Endothelial cell of umbilical vein (primary cell): ENCODE measurements around the gene TXN2.

Experiments used
- EZH2 ChIP-seq: IDR thresholded peaks from 2 replicates; pipeline ENCODE4 v1.6.1; 2012; ENCODE audit warnings: borderline replicate concordance, low read depth, mild to moderate bottlenecking, moderate library complexity, low read length, inconsistent platforms; ENCODE audit not compliant: severe bottlenecking
- FOS ChIP-seq: IDR thresholded peaks from 2 replicates; pipeline ENCODE4 v1.6.1; 2011; ENCODE audit warnings: mild to moderate bottlenecking, low read length, moderate library complexity, borderline replicate concordance; ENCODE audit not compliant: insufficient read depth
- GATA2 ChIP-seq: IDR thresholded peaks from 2 replicates; pipeline ENCODE4 v1.7.0; 2011; ENCODE audit warnings: low read depth, mild to moderate bottlenecking, moderate library complexity, mixed read lengths, low read length; ENCODE audit not compliant: insufficient read length, insufficient read depth
- JUN ChIP-seq: IDR thresholded peaks from 2 replicates; pipeline ENCODE4 v1.6.1; 2011; ENCODE audit warnings: borderline replicate concordance, low read depth; ENCODE audit not compliant: insufficient read length, insufficient read depth
- MYC ChIP-seq: IDR thresholded peaks from one replicate; pipeline ENCODE4 v1.6.1; 2011; ENCODE audit warnings: mild to moderate bottlenecking, low read depth, low read length
- POLR2A ChIP-seq: IDR thresholded peaks from 2 replicates; pipeline ENCODE4 v1.6.1; 2012; ENCODE audit warnings: low read depth, mild to moderate bottlenecking, control low read depth, low read length
- POLR2AphosphoS5 ChIP-seq: IDR thresholded peaks from 2 replicates; pipeline ENCODE4 v1.6.1; 2012; ENCODE audit warnings: low read depth, mild to moderate bottlenecking, control low read depth, low read length, moderate library complexity; ENCODE audit not compliant: insufficient read depth
- TF ChIP-seq, protein P1 (sequence below): IDR thresholded peaks from 2 replicates; pipeline ENCODE4 v1.6.1; 2011; ENCODE audit not compliant: insufficient read depth, insufficient read length
- TF ChIP-seq, protein P2 (sequence below), 2 donors: IDR thresholded peaks; 1 replicate in 1 of 2; 2 replicates in 1 of 2; pipeline ENCODE4 v1.5.1; 2011; ENCODE audit warnings: low read length in 2 of 2, mild to moderate bottlenecking in 2 of 2, moderate library complexity in 2 of 2, control low read depth in 1 of 2, inconsistent platforms in 1 of 2, low read depth in 1 of 2; ENCODE audit not compliant: insufficient read depth in 1 of 2; ENCODE audit errors: extremely low read depth in 1 of 2

DNA sequence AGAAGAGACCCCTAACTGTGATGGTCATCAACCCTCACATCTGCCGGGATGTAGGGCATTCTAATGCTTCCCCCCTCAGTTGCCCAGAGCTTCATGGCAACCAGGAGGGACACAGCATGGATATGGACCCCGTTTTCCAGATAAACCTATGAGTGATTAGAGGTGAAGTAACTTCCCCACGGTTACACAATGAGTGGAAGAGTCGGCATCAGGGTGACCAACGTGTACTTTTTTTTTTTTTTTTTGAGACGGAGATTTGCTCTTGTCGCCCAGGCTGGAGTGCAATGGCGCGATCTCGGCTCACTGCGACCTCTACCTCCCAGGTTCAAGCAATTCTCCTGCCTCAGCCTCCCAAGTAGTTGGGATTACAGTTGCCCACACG is 25.0 kb downstream of the TXN2 start:
- TF ChIP-seq, protein P1, sequence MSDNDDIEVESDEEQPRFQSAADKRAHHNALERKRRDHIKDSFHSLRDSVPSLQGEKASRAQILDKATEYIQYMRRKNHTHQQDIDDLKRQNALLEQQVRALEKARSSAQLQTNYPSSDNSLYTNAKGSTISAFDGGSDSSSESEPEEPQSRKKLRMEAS: no peak
- no peak for TF ChIP-seq MYC
- TF ChIP-seq POLR2A: no peak
- TF ChIP-seq, protein P2, sequence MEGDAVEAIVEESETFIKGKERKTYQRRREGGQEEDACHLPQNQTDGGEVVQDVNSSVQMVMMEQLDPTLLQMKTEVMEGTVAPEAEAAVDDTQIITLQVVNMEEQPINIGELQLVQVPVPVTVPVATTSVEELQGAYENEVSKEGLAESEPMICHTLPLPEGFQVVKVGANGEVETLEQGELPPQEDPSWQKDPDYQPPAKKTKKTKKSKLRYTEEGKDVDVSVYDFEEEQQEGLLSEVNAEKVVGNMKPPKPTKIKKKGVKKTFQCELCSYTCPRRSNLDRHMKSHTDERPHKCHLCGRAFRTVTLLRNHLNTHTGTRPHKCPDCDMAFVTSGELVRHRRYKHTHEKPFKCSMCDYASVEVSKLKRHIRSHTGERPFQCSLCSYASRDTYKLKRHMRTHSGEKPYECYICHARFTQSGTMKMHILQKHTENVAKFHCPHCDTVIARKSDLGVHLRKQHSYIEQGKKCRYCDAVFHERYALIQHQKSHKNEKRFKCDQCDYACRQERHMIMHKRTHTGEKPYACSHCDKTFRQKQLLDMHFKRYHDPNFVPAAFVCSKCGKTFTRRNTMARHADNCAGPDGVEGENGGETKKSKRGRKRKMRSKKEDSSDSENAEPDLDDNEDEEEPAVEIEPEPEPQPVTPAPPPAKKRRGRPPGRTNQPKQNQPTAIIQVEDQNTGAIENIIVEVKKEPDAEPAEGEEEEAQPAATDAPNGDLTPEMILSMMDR (IDR thresholded peaks at IDR 0.05; ENCODE audit: extremely low read depth in 1 of 2, insufficient read depth in 1 of 2, low read depth in 1 of 2, low read length in 2 of 2): no peak
- no peak for TF ChIP-seq POLR2AphosphoS5
- no peak for TF ChIP-seq GATA2
- TF ChIP-seq EZH2: no peak
- TF ChIP-seq JUN: no peak
- no peak for TF ChIP-seq FOS
